ENCODE results near the gene MAD2L1BP.
A peak's percentile ranks its signal among the peaks of the same experiment; 100 is the strongest.

Gene MAD2L1BP

DNA sequence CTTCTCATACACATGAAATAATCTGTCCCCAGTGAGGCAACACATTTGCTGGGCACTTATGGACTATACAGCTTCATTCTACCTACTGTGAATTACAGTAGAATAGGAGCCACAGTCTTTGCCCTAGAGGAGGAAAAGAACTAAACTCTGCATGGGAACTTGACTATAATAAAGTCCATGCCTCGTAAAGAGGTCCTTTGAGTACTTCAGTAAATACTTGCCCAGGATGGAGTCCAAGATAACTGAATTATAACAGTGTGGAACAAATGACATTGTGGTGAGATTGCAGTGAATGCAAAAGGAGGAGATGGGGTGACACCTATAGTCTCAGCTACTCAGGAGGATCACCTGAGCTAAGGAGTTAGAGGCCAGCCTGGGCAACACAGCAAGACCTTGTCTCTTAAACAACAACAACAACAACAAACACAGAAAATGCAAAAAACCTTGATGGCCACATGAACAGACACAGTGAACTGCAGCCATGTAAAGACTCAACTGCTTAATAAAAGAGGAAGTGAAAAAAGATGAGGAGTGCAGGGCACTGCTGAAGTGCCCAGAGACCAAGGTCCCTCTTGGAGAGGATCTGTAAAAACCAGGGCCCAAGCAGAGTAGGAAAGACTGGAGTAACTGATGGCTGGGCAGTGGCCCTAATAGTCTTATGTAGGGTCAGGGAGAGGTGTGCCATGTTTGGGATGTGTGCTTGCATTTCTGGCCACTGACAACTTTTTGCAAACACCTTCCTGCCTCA lies 48.2 kb downstream of the MAD2L1BP start:
- DNase-seq (ENCODE audit: low spot score): peak; percentile 70

DNA sequence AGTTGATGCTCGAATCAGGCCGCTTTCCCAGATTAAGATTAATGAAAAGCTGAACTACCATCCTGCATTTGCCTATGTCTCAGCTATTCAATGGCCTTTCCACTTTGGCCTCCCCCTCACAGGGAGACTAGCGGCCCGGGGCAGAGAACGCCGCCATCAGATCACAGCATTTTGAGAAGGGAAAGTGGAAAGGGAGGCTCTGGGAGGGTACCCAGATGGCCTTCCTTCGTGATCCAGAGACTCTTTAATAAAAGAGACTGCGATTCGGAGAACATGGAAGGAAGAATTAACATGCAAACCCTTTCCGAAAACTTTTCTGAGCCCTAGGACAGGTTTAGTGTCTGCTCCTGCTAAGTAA lies 51.4 kb downstream of the MAD2L1BP start:
- no peak for DNase-seq (ENCODE audit: low spot score)

DNA sequence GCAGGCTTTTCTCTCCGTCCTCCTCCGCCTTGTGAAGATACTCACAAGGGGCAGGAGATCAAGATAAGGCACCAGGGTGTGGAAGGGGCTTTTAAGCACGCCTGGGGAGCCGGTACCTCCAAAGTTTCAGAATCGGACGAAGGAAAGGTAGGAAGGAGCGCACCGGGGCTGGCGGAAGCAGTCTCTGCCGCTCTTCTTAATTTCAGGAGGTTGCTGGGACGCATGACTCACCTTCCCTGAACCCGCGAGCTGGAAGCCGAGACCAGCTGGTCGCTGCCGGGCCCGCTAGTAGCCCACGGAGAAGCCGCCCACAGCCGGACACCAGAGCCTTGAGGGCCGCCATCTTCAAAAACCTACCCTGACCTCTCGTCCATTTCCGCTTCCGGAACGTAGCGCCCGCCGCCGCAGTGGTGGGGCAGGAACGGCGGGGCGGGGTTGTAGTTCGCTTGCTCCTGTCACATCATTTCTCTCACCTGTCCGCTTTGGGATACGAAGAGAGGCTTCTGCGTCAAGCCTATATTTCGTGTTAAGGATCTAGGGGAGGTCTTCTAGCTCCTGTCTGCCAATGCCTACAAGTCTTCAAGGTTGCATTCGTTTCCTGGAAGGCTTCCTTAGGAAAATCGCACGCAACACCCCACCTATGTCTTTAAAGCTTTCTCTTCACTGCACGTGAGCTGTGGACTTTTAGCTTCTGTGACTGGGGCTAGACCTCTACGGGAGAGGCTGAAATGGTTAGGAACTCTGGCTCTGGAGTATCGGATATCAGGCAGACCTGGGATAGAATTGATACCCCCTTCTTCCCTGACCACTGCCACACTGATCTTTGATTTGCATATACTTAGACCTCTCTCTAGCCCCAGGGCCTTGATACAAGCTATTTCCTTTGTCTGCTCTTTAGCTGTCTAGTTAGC lies 52.1 kb downstream of the MAD2L1BP start, which contains the start of gene MRPS18A:
Gene MRPS18A (minus strand): TSS at position 355 of the 911 bp plus-strand sequence. CDS start 12 bp downstream, at position 343.
- peak; percentile 84 for DNase-seq (ENCODE audit: low spot score)

DNA sequence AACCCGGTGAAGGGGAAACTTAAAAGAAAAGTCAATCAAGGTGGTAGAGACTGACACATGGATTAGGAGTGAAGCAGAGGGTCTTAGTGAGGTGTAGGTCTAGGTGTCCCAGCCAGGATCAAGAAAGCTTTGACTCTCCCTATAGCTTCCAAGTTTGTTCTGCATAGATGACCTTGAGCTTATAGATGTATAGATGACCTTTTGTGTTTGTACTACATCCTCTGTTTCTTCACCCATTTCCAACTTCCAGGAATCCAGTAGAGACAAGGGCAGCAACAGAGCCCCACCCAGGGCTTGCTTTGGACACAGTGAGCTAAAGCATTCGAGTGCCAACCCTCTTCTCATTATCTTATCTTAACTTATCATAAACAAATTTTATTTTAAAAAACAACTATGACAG lies 53.8 kb downstream of the MAD2L1BP start:
- DNase-seq (ENCODE audit: low spot score): no peak
